Activated CD4-positive, CD25-positive, alpha-beta regulatory T cell treated with anti-CD3 and anti-CD28 coated beads, Interleukin-2, amount 50 U/mL, for 16 hours (primary cell): ENCODE measurements around the gene MYLK4.

ENCODE experiments used
- DNase-seq: peaks from one replicate; pipeline ENCODE4 v3.0.0-alpha.2; 2020; ENCODE audit warnings: low read depth, low spot score

Gene MYLK4

GRCh38 chr6:2708456-2708855 is 42.3 kb downstream of the MYLK4 start:
- DNase-seq: no peak

DNA sequence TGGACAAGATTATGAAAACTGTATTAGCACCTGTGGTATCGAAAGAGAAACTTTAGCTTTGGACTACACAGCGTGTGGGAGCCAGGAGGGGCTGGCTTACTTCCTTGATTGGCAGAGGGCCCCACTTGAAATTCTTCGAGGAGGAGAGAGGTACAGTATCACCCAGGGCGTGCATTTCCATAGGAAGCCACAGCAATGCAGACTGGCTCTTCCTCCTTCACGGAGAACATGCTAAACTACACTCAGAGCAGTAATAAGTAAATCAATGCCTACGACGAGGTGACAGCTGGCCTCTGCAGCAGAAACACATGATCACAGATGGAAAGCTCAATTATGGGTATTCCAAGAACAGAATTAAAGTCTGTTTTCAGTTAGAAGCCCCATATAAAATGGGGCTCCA is 44.2 kb downstream of the MYLK4 start:
- no peak for DNase-seq

- no peak for DNase-seq
Measured at GRCh38 chr6:2705256-2705655, 45.5 kb downstream of the MYLK4 start.

DNA sequence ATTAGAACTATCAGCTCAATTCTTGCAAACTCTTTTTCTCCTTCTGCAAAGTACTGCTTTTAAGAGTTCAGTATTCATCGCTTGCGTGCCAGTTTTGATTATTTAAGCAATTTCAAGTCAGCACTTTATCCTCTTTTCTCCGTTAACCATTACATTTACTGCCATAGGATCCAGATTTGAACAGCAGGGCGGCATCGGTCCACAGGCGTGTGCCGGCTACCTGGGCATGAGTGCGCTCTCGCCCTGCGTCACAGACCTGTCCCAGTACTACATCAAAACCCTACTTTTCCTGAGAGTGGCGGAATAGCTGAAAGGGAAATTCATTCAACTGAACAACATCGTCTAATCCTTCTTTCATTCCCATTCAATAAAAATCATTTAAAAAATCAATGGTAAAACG is 53.4 kb downstream of the MYLK4 start:
- no peak for DNase-seq

GRCh38 chr6:2695454-2696095 is 55.1 kb downstream of the MYLK4 start:
- DNase-seq: no peak

- no peak for DNase-seq
Measured at GRCh38 chr6:2693231-2693630, 57.5 kb downstream of the MYLK4 start.

GRCh38 chr6:2688401-2689064 is 62.2 kb downstream of the MYLK4 start:
- DNase-seq: no peak

DNA sequence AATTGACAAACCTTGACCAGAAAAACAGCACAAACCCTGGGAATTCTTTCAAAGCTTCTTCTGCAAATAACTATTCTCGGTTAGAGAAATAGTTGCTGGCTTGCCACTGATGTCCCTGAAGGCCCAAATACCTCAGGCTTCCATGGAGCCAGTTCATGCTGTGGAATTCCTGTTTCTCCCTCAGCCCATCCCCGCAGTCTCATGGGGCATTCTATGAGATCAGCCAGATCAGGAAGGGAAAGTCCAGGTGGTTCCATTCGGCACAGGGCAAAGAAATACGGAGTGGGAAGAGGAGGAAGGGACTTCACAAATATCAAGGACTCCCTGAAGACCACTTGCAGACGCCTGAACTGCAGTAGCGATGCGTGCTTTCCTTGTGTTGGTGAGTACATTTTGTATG is 63.3 kb downstream of the MYLK4 start:
- DNase-seq: no peak

GRCh38 chr6:2686515-2686914 is 64.2 kb downstream of the MYLK4 start:
- no peak for DNase-seq

GRCh38 chr6:2684766-2685754 is 65.7 kb downstream of the MYLK4 start:
- no peak for DNase-seq

- no peak for DNase-seq
Measured at GRCh38 chr6:2684103-2684749, 66.5 kb downstream of the MYLK4 start.

DNA sequence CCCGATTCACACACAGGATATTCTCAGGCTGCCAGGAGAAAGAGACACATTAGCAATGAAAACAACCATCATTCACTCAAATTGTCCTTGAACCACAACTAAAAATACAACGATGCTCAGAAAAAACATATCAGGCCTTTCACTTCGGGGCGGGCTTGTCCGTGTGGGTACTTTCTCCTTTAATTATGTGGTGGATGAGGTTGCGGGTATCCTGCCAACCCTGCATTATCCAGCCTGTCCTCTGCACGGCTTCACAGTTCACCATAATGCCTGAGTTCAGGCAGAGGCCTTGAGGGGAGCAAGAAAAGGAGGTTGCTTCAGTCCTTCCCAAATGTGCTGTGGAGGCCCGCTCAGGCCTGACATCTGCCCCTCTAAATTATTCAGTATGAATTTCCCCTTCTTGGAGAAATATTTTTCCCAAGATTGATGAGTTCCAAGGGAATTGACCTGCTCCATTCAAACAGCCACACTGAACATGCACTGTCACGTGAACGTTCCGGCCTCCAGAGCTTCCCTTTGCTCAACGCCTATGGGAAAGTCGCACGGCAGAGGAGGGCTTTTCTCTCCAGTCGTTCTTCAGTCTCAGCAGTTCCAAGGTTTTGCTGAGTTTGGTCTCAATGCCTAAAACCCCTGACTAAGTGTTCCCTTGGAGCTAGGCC is 70.3 kb downstream of the MYLK4 start:
- DNase-seq: no peak

DNA sequence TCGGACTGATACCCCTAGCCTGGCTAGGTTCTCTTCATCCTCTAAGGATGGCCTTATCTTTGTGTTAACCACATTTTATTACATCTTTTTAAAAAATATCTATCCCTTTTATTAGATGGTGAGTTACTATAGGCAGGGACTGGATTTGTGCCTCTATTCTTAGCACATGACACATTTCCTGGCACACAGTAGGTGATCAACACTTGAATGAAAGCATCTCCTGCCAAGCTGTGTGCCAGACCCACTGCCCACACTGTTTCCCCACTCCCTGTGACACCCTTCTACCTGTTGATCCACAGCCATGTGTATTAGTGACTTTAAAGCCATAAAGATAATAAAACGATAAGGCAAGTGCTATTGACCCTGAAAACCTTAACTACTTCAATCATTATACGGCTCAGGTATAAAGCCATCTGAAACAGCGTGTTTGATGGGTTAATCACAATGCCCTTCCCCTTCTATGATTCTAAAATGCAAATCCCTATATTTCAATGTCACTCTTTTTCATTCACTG is 73.6 kb downstream of the MYLK4 start:
- DNase-seq: no peak

- no peak for DNase-seq
Measured at GRCh38 chr6:2676048-2676447, 74.7 kb downstream of the MYLK4 start.

- DNase-seq: no peak
Measured at GRCh38 chr6:2674857-2675256, 75.9 kb downstream of the MYLK4 start.

DNA sequence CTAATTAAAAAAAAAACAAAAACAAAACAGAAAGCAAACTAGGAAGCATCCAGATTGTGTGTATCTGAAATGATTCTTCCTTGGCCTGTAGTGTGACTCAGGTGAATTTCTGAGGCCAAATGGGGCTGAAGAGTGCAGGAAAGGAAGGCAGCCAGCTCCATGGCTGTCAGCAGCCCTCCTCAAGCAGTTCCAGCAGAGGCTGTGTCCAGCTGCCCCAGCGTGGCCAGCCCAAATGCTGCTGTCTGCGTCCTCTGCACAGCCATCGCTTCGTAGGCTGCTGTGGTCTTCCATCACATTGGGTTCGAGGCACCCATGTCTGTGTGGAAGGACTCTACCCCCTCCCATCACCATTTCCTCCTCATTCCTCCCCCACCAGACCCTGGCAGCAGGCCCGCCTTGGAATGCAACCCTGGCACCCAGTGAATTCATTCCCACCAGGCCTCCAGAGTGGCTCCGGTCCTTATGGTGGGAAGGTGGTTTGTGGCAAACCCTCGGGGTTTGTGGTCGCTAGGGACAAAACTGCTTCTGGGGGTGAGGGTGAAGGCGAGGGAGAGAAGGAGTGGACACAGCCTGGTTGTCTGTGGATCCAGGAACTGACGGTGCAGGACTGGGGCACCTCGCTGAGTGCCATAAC is 81.5 kb downstream of the MYLK4 start:
- DNase-seq: no peak

DNA sequence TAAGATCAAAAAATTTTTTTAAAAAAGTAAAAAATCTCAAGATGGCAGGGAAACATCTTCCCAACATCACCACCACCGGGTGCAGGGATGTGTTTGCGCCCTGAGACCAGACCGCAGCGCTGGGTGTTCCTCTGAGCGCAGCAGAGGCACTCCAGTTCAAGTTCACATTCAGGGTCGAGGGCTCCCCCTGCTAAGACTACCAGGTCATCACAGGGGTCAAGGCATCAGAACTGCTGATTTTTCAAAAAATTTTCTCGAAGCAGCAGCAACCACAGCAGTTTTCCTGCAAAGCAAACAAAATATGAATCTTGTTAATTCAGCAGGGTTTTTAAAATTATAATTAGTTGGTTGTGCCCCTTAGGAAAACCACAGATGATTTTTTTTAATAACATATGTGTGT is 83.1 kb downstream of the MYLK4 start:
- no peak for DNase-seq

DNA sequence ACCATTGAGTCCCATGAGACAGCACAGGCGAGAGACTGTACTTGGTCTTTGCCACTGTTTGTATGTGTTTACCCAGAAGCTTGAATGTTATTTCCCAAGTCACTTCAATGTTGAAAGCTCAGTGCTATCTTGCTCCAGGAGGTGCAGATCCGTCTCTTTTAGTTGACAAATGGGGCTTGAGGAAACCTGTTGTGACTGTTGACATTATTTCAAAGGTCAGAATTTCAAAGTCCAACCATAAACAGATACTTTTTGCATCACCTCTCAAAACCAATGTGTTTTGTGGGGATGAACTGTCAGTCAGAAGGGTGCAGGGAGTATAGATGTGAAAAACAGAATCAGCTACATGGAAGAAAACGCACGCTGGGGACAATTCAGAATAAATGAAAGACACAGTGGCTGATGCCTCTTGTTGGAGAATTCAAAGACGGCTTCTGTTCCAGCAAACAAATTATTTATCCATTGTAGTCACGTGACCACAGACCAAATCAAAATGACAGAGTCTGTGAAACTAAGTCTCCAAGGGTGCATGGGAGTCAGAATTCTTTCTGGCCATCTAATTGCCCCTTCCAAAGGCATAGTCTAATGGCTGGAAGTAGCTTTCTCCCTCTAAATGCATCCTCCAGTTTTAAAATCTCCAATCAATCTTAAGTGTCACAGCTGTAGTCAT is 83.7 kb downstream of the MYLK4 start:
- DNase-seq: no peak

DNA sequence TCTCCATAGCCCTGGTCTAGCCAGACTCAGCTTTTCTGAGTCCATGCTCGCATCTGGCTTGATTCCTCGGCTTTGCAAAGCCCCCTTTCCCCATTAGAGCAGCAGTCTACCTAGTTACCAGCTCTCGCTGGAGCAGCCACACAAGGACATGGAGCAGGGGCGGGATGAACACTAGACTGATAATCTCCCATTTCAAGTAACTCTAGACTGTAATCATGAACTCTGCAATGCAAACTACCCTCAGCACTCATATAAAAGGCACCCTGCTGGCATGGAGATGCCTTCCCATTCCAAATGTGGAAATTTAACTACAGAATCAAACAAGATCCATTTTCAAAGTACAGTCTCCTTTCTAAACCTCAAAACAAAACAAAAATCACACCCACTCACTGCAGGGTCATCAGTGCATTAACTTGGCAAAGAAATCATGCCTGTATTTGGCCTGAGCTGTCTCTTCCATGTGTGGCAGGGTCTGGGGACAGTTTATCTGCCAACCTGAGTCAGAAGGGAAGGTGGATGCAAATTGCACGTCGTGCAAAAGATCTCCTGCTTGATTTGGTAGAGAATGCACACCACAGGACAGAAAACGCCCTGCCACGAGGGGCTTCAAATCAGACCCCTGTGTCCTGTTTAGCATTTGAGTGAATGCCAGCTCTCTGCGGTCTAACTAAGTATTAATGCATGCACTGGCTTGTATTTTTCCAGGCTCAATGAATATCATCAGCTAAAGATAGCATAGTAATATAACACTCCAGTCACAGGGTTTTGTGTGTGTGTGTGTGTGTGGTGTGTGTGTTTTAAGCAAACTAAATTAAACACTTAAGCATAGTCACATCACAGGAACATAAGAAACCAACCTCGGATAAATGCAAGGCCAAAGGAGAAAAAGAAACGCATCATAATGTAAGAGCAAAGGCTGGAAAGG is 85.3 kb downstream of the MYLK4 start:
- no peak for DNase-seq
